NCI-H1694 treated with DMSO at 0.1 percent for 48 hours (cell line): ENCODE measurements around the gene COG5.

ENCODE experiments used
- DNase-seq: peaks from one replicate; lab custom pipeline; 2025; lab: John Stamatoyannopoulos, UW

COG5 gene

GRCh38 chr7:107463139-107464078 lies 100.3 kb downstream of the COG5 start:
- DNase-seq, result peak; percentile 66

DNA sequence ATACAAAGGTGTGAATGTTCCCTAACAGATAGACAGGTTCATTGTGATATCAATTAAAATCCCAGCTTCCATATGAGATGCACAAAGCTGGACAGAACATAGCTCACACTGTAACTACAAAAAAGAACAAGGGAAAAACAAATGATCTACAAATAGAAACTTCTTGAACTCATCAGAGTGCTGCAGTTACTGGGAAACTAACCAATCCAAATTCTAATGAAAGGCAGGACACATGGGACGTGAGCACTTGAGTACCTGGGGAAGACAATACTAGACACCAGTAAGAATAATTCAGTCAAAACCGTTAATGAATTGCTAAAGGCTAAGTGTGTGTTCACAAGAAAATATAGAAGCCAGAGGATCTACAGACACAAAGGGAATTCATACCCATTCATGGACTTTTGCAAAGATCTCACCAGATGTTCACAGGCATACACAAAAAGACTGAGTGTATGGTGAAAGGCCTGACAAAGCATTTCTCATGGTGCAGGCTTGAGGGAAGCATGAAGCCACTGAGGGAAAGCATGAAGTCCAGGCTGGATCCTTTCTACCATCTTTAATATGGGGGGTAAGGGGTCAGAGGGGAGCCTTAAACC lies 101.7 kb downstream of the COG5 start:
- no peak for DNase-seq

DNA sequence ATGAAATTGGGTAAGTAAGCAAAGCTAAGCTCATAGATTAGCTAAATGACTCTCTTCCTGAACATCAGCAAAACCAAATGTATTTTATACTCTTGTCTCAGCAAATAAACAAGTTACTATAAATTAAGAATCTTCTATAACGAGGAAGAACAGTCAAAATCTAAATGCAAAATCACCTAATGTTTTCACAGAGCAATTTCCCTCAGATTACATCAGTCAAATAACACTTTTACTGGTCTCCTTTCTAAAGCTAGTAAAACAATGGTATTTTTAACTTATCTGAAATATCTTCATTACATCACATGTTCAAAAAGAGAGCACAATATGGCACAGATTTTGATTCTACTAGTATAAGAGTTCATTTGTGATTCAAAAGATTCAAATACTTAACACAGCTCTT lies 110.3 kb downstream of the COG5 start:
- no peak for DNase-seq

DNA sequence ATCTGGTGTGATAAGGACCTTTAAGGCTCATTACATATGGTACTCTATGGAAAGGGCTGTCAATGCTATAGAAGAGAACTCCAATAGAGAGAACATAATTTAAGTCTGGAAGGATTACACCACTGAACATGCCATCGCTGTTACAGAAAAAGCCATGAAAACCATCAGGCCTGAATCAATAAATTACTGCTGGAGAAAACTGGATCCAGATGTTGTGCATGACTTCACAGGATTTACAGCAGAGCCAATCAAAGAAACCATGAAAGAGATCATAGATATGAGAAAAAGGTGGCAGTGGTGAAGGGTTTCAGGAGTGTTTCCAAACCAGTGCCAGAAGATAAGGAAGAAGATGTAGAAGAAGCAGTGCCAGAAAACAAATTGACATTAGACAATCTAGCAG lies 112.8 kb downstream of the COG5 start:
- DNase-seq, result no peak

GRCh38 chr7:107446988-107447387 lies 116.7 kb downstream of the COG5 start:
- no peak for DNase-seq

- no peak for DNase-seq
These were observed 117.2 kb downstream of the COG5 start for GRCh38 chr7:107446531-107446930.

- no peak for DNase-seq
These were observed 121.0 kb downstream of the COG5 start for GRCh38 chr7:107442678-107443077.

DNA sequence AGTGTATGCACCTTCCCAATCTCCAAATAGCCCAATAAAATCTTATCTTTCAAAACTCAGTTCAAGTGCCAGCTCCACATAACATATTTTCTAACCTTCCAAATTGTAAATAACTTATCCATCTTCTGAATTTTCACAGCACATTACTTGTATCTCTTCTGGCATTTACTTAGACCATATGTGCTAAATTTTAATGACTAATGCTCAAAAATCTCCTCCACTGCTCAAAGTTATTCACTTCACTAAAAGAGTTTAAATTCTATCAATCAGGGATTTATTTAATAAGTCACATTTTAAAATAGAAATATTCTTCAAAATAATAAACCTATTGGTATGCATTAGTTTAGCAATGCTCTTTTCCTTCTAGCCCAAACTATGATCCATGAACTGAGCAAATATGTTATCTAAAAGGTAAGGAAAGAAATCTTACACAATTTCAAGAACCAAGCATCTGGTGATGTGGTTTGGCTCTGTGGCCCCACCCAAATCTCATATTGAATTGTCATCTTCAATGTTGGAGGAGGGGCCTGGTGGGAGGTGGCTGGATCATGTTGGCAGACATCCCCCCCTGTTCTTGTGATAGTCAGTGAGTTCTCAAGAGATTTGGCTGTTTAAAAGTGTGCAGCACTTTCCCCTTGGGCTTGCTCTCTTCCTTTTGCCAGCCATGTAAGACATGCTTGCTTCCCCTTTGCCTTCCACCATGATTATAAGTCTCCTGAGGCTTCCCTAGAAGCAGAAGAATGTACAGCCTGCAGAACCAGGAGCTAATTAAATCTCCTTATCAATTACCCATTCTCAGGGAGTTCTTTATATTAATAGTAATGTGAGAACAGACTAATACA lies 121.9 kb downstream of the COG5 start:
- no peak for DNase-seq

DNA sequence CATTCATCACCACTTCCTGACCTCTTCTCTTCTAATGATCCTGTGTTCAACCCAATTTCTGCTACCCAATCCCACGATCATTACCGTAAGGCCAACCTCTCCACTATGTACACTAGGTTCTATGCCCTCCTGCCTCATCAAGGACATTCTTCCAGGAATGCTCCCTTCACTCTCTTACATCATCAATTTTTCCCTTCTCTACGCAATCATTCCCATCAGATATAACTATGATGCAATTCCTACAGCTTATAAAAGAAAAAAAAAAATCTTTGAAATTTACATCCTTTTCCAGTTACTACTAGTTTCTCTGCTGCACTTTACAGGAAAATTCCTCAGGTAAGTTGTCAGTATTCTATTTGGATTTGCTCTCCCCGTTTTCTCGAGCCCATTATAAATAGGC lies 124.7 kb downstream of the COG5 start:
- no peak for DNase-seq

GRCh38 chr7:107435749-107436148 lies 128.0 kb downstream of the COG5 start:
- DNase-seq, result no peak

GRCh38 chr7:107432261-107432660 lies 131.5 kb downstream of the COG5 start:
- no peak for DNase-seq

DNA sequence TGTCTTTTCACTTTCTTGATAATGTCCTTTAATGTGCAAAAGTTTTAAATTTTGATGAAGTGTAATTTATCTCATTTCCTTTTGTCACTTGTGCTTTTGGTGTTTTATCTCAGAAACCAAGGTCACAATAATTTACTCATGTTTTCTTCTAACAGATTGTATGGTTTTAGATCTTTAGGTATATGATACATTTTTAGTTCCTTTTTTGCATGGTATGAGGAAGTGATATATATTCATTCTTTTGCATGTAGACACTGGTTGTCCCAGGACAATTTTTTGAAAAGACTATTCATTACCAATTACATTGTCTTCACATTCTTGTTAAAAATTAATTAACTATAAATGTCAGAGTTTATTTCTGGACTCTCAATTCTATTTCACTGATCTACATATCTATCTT lies 133.7 kb downstream of the COG5 start:
- DNase-seq, result no peak

DNA sequence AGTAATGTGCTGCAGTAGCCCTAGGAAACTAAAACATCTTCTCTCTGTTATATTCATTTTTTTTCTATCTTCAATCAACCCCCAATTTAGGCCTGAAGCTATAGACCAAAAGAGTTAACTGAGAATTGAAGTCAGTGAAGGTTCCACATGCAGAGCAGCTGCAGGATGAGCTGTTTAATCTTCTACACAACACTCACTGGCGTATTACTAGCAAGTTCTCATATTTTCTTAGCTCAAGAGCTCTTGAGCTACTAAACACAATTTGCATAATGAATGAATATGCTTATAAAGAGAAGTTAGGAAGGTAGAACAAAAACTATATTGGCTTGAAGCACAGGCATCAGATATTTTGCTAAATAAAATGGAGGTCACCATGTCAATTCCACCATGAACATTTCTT lies 135.1 kb downstream of the COG5 start:
- no peak for DNase-seq

DNA sequence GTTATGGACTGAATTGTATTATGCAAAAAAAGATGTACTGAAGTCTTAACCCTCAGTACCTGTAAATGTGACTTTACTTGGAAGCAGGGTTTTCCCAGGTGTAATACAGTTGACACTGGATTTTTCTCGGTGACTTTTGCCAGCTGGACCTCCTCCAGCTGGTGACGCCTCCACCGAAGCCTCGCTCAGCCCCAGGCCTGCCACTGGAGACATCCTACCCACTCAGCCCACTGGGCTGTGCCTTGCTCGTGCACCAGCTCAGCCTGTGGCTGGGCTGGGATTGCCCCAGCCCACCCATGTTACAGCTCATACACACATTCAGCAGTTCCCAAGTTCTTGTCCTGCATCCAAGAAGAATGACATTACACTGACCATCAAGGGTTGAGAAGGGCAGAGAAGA lies 136.3 kb downstream of the COG5 start:
- DNase-seq, result no peak

DNA sequence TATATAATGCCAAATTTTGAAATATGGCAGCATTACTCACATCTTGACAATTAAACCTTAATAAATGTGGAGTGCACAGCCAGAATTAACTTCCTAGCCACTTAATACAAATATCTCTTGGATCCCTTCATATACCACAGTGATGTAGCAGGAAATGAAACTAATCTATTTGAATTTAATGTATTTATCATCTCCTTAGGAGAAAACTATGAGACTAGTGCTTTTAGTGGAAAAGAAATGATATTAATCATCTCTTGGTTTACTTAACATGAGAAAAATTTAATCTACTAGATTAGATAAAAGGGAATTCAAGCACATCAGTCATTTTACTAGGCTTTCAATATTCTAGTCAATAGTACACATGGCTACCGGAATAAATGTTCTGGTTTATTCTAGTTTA lies 149.5 kb downstream of the COG5 start:
- DNase-seq, result no peak

- DNase-seq, result no peak
These were observed 155.4 kb downstream of the COG5 start for GRCh38 chr7:107408349-107408748.

DNA sequence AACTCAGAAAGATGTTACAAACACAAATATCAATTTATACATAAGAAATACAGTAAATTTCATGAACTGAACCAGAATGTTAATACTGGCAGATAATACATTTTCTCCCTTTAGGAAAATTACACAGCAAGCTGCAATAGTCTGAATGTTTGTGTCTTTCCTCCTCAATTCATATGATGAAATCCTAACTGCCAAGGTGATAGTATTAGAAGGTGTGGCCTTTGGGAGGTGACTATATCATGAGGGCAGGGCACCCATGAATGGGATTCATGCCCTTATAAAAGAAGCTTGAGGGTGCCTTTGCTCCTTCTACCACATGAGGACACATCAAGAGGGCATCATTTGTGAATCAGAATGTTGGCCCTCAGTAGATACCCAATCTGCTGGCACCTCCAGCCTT lies 158.2 kb downstream of the COG5 start:
- no peak for DNase-seq

GRCh38 chr7:107404740-107405537 lies 158.8 kb downstream of the COG5 start:
- no peak for DNase-seq

DNA sequence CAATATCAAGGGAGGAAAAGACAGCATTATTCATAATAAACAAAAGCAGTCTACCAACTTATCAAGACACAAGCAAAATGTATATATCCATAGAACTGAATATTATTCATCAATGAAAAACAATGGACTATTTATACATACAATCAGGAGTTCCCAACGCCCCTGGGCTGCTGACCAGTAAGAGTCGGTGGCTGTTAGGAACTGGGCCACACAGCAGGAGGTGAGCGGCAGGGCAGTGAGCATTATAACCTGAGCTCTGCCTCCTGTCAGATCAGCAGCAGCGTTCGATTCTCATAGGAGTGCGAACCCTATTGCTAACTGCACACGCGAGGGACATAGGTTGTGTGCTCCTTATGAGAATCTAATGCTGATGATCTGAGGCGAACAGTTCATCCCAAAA lies 165.6 kb downstream of the COG5 start:
- no peak for DNase-seq

GRCh38 chr7:107396990-107397389 lies 166.7 kb downstream of the COG5 start:
- no peak for DNase-seq

GRCh38 chr7:107396081-107396480 lies 167.6 kb downstream of the COG5 start:
- no peak for DNase-seq

DNA sequence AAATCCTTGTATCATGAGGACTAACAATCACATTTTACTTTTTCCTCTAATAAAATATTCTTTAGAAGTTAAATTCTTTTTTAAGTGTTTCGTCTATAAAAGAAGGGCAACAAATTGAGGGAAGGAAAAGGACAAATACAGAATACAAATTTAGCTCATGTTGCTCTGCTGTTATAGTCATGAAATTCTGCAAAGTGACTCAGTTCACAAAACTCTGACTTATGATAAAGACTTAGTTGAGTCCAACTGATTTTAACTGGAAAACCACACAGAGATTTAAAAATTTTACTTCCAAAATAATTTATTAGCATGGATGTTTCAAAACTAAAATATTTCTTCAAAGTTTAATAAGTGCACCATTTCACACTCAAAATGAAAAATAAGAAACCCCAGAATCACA lies 168.9 kb downstream of the COG5 start:
- no peak for DNase-seq
